HCT116 (cell line): ENCODE measurements around the gene ANKS1A. TPM values are rescaled to one million over a fixed set of nuclear protein-coding genes. Genes with fewer than 3 reads are reported as not detected.

Experiments
- ATAC-seq: fragments of 200-7000 bp; cut with Tn5 transposase; 2 replicates; pipeline ENCODE4 v1.9.1; 2020; ENCODE audit warnings: mild to moderate bottlenecking, moderate library complexity
- BruUV-seq: library from RNA; stranded (reverse); fragments of 400-500 nt; replicated peaks from 2 replicates; lab custom pipeline; 2021; lab: Mats Ljungman, UMichigan
- CTCF ChIA-PET: fragments of 300-600 bp; sonication (Branson Sonifier 250); formaldehyde crosslinking; loops from one replicate; lab custom pipeline; 2021; ENCODE audit warnings: antibody characterized with exemption; lab: Charles Lee
- POLR2A ChIA-PET: fragments of 300-600, 350-600 bp; sonication (Branson Sonifier 250); formaldehyde crosslinking; loops from one replicate; lab custom pipeline; 2021; ENCODE audit warnings: antibody characterized with exemption; lab: Charles Lee
- RAD21 ChIA-PET, 2 experiments: fragments of 300-600 bp; sonication (Branson Sonifier 250); formaldehyde crosslinking; loops; one replicate each; lab custom pipeline; 2023; ENCODE audit warnings: low total read pairs in 2 of 2; ENCODE audit not compliant: uncharacterized antibody in 2 of 2, unreplicated experiment in 2 of 2, low non-redundant PET in 1 of 2; lab: Charles Lee
- DNase-seq: peaks from one replicate; pipeline ENCODE4 v3.0.0-alpha.2; 2010; ENCODE audit warnings: low read depth, low spot score
- H2AFZ ChIP-seq: fragments of 200-600 bp; shearing (Covaris generic), sonication (generic); 2 replicates; pipeline ENCODE4 v1.6.1; 2017; ENCODE audit warnings: low read depth, mixed run types, mixed read lengths, antibody characterized with exemption, low read length; ENCODE audit not compliant: poor library complexity, severe bottlenecking
- H3K27ac ChIP-seq: 2 replicates; pipeline ENCODE4 v1.5.1; 2012; ENCODE audit warnings: low read depth, low read length
- H3K27me3 ChIP-seq: fragments of 200-600 bp; sonication (generic); 2 replicates; pipeline ENCODE4 v1.6.1; 2016; ENCODE audit warnings: mixed run types, low read length, mixed read lengths; ENCODE audit not compliant: insufficient read depth
- H3K36me3 ChIP-seq, 2 experiments: fragments of 200-500 bp in 1 of 2; fragments of 200-600 bp in 1 of 2; sonication (Bioruptor generic) in 1 of 2; sonication (generic) in 1 of 2; 2 replicates each; pipeline versions ENCODE4 v1.5.1 to v1.6.1; 2014 to 2016; ENCODE audit warnings: low read length in 2 of 2, inconsistent platforms in 1 of 2, mixed read lengths in 1 of 2, mixed run types in 1 of 2; ENCODE audit not compliant: insufficient read depth in 2 of 2, control insufficient read depth in 1 of 2
- H3K4me1 ChIP-seq, 2 experiments: fragments of 200-600 bp in 1 of 2; sonication (generic) in 1 of 2; 2 replicates each; pipeline versions ENCODE4 v1.5.1 to v1.6.1; 2012 to 2017; ENCODE audit warnings: low read length in 2 of 2, inconsistent platforms in 1 of 2, mild to moderate bottlenecking in 1 of 2, mixed read lengths in 1 of 2, mixed run types in 1 of 2, moderate library complexity in 1 of 2; ENCODE audit not compliant: insufficient read depth in 2 of 2, control insufficient read depth in 1 of 2
- H3K4me2 ChIP-seq: fragments of 200-600 bp; sonication (generic); 2 replicates; pipeline ENCODE4 v1.6.1; 2017; ENCODE audit warnings: mixed run types, low read length, mixed read lengths
- H3K4me3 ChIP-seq, 2 experiments: fragments of 200-600 bp in 1 of 2; sonication (generic) in 1 of 2; replicated peaks in 1 of 2; 2 replicates each; pipeline ENCODE4 v1.5.1; 2011 to 2016; ENCODE audit warnings: low read length in 2 of 2, control low read depth in 1 of 2, low read depth in 1 of 2, mild to moderate bottlenecking in 1 of 2, mixed read lengths in 1 of 2, mixed run types in 1 of 2
- H3K79me2 ChIP-seq: fragments of 200-600 bp; sonication (generic); 2 replicates; pipeline ENCODE4 v1.6.1; 2017; ENCODE audit warnings: mild to moderate bottlenecking, mixed run types, low read length, moderate library complexity, mixed read lengths; ENCODE audit not compliant: insufficient read depth
- H3K9ac ChIP-seq: fragments of 200-600 bp; sonication (generic); 2 replicates; pipeline ENCODE4 v1.6.1; 2016; ENCODE audit warnings: low read length, mixed read lengths
- H3K9me2 ChIP-seq: fragments of 200-600 bp; sonication (generic), shearing (Covaris generic); 2 replicates; pipeline ENCODE4 v1.6.1; 2017; ENCODE audit warnings: mixed run types, mild to moderate bottlenecking, moderate library complexity; ENCODE audit not compliant: insufficient read depth
- H3K9me3 ChIP-seq, 2 experiments: fragments of 200-500 bp in 1 of 2; fragments of 200-600 bp in 1 of 2; sonication (Bioruptor generic) in 1 of 2; sonication (generic) in 1 of 2; 2 replicates each; pipeline ENCODE4 v1.6.1; 2014 to 2017; ENCODE audit warnings: low read length in 2 of 2, mixed read lengths in 2 of 2, inconsistent platforms in 1 of 2, low read depth in 1 of 2, mild to moderate bottlenecking in 1 of 2, mixed run types in 1 of 2, moderate library complexity in 1 of 2; ENCODE audit not compliant: control insufficient read depth in 1 of 2, insufficient read depth in 1 of 2
- H4K20me1 ChIP-seq: fragments of 200-600 bp; sonication (generic), shearing (Covaris generic); 2 replicates; pipeline ENCODE4 v1.6.1; 2017; ENCODE audit warnings: mixed run types, mild to moderate bottlenecking, moderate library complexity; ENCODE audit not compliant: insufficient read depth
- ATF3 ChIP-seq: IDR thresholded peaks from 2 replicates; pipeline ENCODE4 v1.6.1; 2012
- EZH2 ChIP-seq: fragments of 200-600 bp; sonication (generic); IDR thresholded peaks from 2 replicates; pipeline ENCODE4 v1.6.1; 2017; ENCODE audit warnings: antibody characterized with exemption, mixed run types
- FOSL1 ChIP-seq: IDR thresholded peaks from 2 replicates; pipeline ENCODE4 v1.6.1; 2012; ENCODE audit warnings: low read depth
- REST ChIP-seq: IDR thresholded peaks from 2 replicates; pipeline ENCODE4 v1.6.1; 2012; ENCODE audit warnings: low read depth
- SP1 ChIP-seq: IDR thresholded peaks from 2 replicates; pipeline ENCODE4 v1.6.1; 2012; ENCODE audit warnings: low read depth
- SRF ChIP-seq: IDR thresholded peaks from 2 replicates; pipeline ENCODE4 v1.6.1; 2012; ENCODE audit warnings: low read depth
- TCF7L2 ChIP-seq: IDR thresholded peaks from 2 replicates; pipeline ENCODE4 v1.7.0; 2011; ENCODE audit warnings: borderline replicate concordance, inconsistent platforms; ENCODE audit not compliant: insufficient read depth, insufficient read length; ENCODE audit errors: extremely low read depth
- ZNF274 ChIP-seq: fragments of 200-500 bp; sonication (Bioruptor generic); IDR thresholded peaks from 2 replicates; pipeline ENCODE4 v1.6.1; 2014; ENCODE audit warnings: mild to moderate bottlenecking, low read depth, low read length, inconsistent platforms
- intact Hi-C: fragments of 100-400 bp; cut with micrococcal nuclease; formaldehyde crosslinking; loops from 2 replicates; pipeline ENCODE4 v1.10.0; 2022
- total RNA-seq: library from RNA; stranded (reverse); gene quantifications from one replicate; pipeline ENCODE4 v1.2.1, GENCODE V29; 2021; ENCODE audit not compliant: unreplicated experiment

Gene ANKS1A
- total RNA-seq, 1 experiment from 2014 or later: 20.6 TPM

GRCh38 chr6:35044761-35045421 is 155.8 kb downstream of the ANKS1A start:
- no TSS peak for BruUV-seq
- no peaks in the 10 kb centered on the region for H4K20me1 ChIP-seq
- H3K9ac ChIP-seq: no peak overlapping the region
- H3K9me3 ChIP-seq: no peaks in the 10 kb centered on the region
- DNase-seq (no peak), ATAC-seq (no peak)
- H3K4me3 ChIP-seq: no peak overlapping the region
- no peak overlapping the region for H3K27ac ChIP-seq
- ChIA-PET RAD21 (no interaction called here), POLR2A (no interaction called here), CTCF (no interaction called here)
- intact Hi-C loops: no loop called here
- no peaks in the 10 kb centered on the region for H3K27me3 ChIP-seq
- H3K9me2 ChIP-seq: no peaks in the 10 kb centered on the region
- no peak overlapping the region for H2AFZ ChIP-seq
- TF ChIP-seq REST (no peak), FOSL1 (no peak), ZNF274 (no peak), SRF (no peak), ATF3 (no peak), EZH2 (no peak), SP1 (no peak), TCF7L2 (no peak)
- H3K4me2 ChIP-seq: no peak overlapping the region
- H3K36me3 ChIP-seq: no peaks in the 10 kb centered on the region
- H3K79me2 ChIP-seq: no peaks in the 10 kb centered on the region; the same call in 1 of the 2 replicates
- no peaks in the 10 kb centered on the region for H3K4me1 ChIP-seq
